NOMO-1 treated with DMSO at 0.1 percent for 48 hours (cell line): ENCODE data around the gene LHFPL3.
A peak's percentile ranks its signal among the peaks of the same experiment; 100 is the strongest.

ENCODE experiments used
- DNase-seq: peaks from one replicate; lab custom pipeline; 2025; ENCODE audit not compliant: unreplicated experiment; lab: John Stamatoyannopoulos, UW

Gene LHFPL3

GRCh38 chr7:104838537-104839299 is 510.3 kb downstream of the LHFPL3 start:
- no peak for DNase-seq

GRCh38 chr7:104839842-104840241 is 511.4 kb downstream of the LHFPL3 start:
- no peak for DNase-seq

GRCh38 chr7:104841798-104842197 is 513.4 kb downstream of the LHFPL3 start:
- DNase-seq = no peak

- no peak for DNase-seq
These were observed 514.8 kb downstream of the LHFPL3 start for GRCh38 chr7:104843198-104843597.

- no peak for DNase-seq
These were observed 517.2 kb downstream of the LHFPL3 start for GRCh38 chr7:104845557-104845956.

GRCh38 chr7:104846731-104847130 is 518.3 kb downstream of the LHFPL3 start:
- DNase-seq = no peak

- no peak for DNase-seq
These were observed 520.0 kb downstream of the LHFPL3 start for GRCh38 chr7:104848138-104848990.

- no peak for DNase-seq
These were observed 522.0 kb downstream of the LHFPL3 start for GRCh38 chr7:104850374-104850773.

GRCh38 chr7:104851268-104851667 is 522.9 kb downstream of the LHFPL3 start:
- no peak for DNase-seq

- DNase-seq = no peak
These were observed 524.0 kb downstream of the LHFPL3 start for GRCh38 chr7:104852386-104852785.

- no peak for DNase-seq
These were observed 527.5 kb downstream of the LHFPL3 start for GRCh38 chr7:104855861-104856260.

- DNase-seq = no peak
These were observed 529.3 kb downstream of the LHFPL3 start for GRCh38 chr7:104857458-104858425.

- no peak for DNase-seq
These were observed 531.5 kb downstream of the LHFPL3 start for GRCh38 chr7:104859754-104860426.

- no peak for DNase-seq
These were observed 533.5 kb downstream of the LHFPL3 start for GRCh38 chr7:104861729-104862390.

GRCh38 chr7:104862719-104863118 is 534.3 kb downstream of the LHFPL3 start:
- no peak for DNase-seq

GRCh38 chr7:104873401-104873800 is 545.0 kb downstream of the LHFPL3 start:
- DNase-seq = no peak

- no peak for DNase-seq
These were observed 550.2 kb downstream of the LHFPL3 start for GRCh38 chr7:104878577-104878976.

GRCh38 chr7:104883248-104883717 is 554.9 kb downstream of the LHFPL3 start:
- no peak for DNase-seq

- peak; percentile 52 for DNase-seq
These were observed 555.5 kb downstream of the LHFPL3 start for GRCh38 chr7:104883718-104884452.
